ENCODE data around the gene EIF2B1. TPM values are rescaled to one million over a fixed set of nuclear protein-coding genes. Genes with fewer than 3 reads are reported as not detected.

Gene EIF2B1
- total RNA-seq, 1 experiment from 2014 or later = 59.8 TPM

GRCh38 chr12:123608182-123608581 is 25.3 kb downstream of the EIF2B1 start:
- Histone ChIP-seq H3K23me2 (ENCODE audit: insufficient read length, low read depth, low read length, poor library complexity, severe bottlenecking) (no peaks in the 10 kb centered on the region), H3K23ac (ENCODE audit: insufficient read length, low read depth, low read length) (no peak overlapping the region), H4K5ac (ENCODE audit: insufficient read length, low read depth, low read length) (no peak overlapping the region), H2AFZ (ENCODE audit: low read length) (no peak overlapping the region), H2BK5ac (ENCODE audit: insufficient read length, low read length) (no peak overlapping the region), H2BK15ac (ENCODE audit: low read depth, low read length) (no peak overlapping the region), H3K79me2 (ENCODE audit: insufficient read depth, low read length) (peaks cover 11% of the 10 kb centered on the region; the same call in 1 of the 2 replicates), H3K9ac (ENCODE audit: extremely low read depth, insufficient read length, low read length) (no peak overlapping the region), H3K14ac (ENCODE audit: insufficient read depth, low read length) (no peak overlapping the region), H3K18ac (ENCODE audit: insufficient read length, low read depth, low read length) (no peak overlapping the region), H2BK20ac (ENCODE audit: low read depth, low read length, poor library complexity, severe bottlenecking) (no peak overlapping the region), H3K4ac (ENCODE audit: low read depth, low read length) (no peak overlapping the region), H3K27me3 (ENCODE audit: insufficient read depth, low read length) (no peaks in the 10 kb centered on the region), H2BK12ac (ENCODE audit: insufficient read length, low read depth, low read length) (no peak overlapping the region), H3K27ac (ENCODE audit: insufficient read length, low read depth, low read length) (no peak overlapping the region), H3T11ph (ENCODE audit: low read length) (no peak overlapping the region), H3K79me1 (ENCODE audit: insufficient read depth, low read depth, low read length, poor library complexity, severe bottlenecking) (peaks cover 3% of the 10 kb centered on the region), H4K91ac (ENCODE audit: insufficient read length, low read depth, low read length) (no peak overlapping the region), H2AK5ac (ENCODE audit: insufficient read length, low read length) (no peak overlapping the region), H3K56ac (ENCODE audit: insufficient read length, low read depth, low read length) (no peak overlapping the region), H4K20me1 (ENCODE audit: control insufficient read depth, insufficient read depth, insufficient read length) (peaks cover 3% of the 10 kb centered on the region), H3K4me1 (ENCODE audit: insufficient read depth, low read length) (no peaks in the 10 kb centered on the region), H3K9me3 (ENCODE audit: control insufficient read depth, low read depth, low read length) (no peaks in the 10 kb centered on the region), H4K8ac (replicated peaks; ENCODE audit: insufficient read length, low read depth, low read length) (no peak overlapping the region), H3K4me2 (ENCODE audit: insufficient read depth, insufficient read length, low read length) (no peak overlapping the region), H2BK120ac (ENCODE audit: low read depth, low read length, poor library complexity, severe bottlenecking) (no peak overlapping the region)
- Mint-ChIP-seq H3K36me3 (ENCODE audit: insufficient read depth in 1 of 3, low read depth in 3 of 3) (peaks cover 59 to 86% (median 86%) of the 10 kb centered on the region in 3 experiments; a peak in 6 of 7 replicates), H3K4me1 (peaks cover 0 to under 1% of the 10 kb centered on the region in 2 experiments; a peak in 2 of 4 replicates), H3K27ac (no peak overlapping the region), H3K27me3 (ENCODE audit: low read depth) (no peaks in the 10 kb centered on the region), H3K4me3 (no peak overlapping the region), H3K9me3 (no peaks in the 10 kb centered on the region)
- no peak for DNase-seq
- no CpG with 5 or more reads among the region's 8 CpGs for WGBS (ENCODE audit: extremely low coverage, insufficient read length, low lambda C conversion rate)
- no peak for TF ChIP-seq CTCF (conservative IDR thresholded peaks at IDR 0.05)
